NCI-H446 (cell line): ENCODE data around the gene CAMK1D.

Source experiments
- DNase-seq, 2 experiments: peaks; one replicate each; lab custom pipeline; 2025; lab: John Stamatoyannopoulos, UW

Gene CAMK1D

GRCh38 chr10:12825260-12825849 is 476.0 kb downstream of the CAMK1D start:
- DNase-seq = no peak

DNA sequence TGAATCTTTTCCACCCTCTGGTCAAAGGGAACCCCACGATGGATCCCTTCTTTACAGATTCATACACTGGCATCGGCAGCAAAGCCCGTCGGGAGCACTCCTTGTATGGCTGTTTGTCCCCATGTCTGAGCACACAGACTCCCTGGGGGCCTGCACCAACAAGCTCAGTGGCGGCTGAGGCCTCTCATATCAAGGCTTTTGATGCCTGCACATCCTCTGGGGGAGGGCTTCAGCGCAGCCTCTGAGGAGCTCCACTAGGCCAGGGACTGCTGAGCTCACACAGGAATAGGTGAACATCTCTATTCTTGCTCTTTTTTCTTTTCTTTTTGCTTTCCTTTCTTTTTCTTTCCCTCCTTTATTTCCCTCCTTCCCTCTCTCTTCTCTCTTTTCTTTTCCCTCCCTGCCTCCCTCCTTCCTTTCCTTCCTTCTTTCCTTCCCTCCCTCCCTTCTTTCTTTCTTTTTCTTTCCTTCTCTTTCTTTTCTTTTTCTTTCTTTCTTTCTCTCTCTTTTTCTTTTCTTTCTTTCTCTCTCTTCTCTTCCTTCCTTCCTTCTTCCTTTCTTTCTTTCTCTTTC is 477.5 kb downstream of the CAMK1D start:
- no peak for DNase-seq

DNA sequence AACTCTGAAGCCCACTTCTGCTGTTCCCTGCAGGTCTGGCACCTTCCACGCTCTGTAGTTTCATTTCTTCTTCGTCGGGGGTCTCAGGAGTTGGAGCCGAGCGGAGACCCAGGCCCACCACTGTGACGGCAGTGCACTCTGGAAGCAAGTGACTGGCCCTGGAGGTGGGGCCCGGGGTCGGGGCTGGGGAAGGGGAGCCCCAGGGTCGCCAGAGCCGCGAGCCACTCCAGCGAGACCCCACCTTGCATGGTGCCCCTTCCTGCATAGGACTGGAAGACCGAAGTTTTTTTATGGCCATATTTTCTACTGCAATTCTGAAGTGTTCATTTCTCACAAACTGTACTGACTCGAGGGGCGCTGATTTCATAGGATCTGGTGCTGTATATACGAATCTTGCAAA is 479.4 kb downstream of the CAMK1D start:
- no peak for DNase-seq

DNA sequence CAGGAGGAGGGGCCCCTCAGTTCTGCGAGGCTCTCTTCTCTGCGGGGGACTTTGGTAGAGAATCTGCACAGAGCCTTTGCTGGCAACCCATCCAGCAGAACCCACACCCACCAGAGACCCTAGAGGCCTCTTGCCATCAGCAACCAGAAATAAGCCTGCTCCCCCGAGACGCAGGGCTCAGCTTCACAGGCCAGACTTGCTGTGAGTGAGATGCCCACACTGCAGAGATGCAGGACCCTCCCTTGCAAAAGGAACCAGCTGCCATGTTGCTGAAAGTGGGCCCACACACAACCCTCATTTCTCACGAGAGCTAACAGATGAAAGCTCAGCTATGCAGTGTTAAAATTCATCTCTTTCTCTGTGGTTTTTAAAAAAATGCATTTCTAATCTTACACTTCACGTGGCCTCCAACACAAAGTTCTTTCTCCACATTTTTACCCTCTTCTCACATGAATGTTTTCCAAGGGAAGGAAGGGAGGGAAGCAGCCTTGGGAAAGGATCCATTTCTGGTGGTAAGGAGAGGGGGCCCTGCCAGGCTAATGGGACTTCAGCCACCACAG is 480.6 kb downstream of the CAMK1D start:
- DNase-seq = no peak

DNA sequence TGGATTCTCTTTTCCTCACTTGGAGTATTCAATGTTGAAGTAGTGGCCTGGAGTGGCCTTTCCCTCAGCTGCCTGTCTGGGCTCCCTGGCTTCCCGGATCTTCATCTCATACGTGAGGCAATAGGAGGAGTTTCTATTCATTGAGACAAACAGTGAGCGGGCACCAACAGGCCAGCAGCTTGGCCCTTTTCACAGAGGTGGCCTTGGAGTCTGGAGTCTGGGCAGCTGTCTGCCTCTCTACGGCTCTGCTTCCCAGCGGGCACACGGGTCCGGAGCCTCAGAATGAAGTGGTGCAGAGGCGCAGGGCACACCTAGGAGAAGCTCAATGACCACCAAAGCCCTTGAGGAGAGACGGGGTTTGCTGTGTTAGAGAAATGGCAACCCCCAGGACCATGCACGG is 482.7 kb downstream of the CAMK1D start:
- no peak for DNase-seq

DNA sequence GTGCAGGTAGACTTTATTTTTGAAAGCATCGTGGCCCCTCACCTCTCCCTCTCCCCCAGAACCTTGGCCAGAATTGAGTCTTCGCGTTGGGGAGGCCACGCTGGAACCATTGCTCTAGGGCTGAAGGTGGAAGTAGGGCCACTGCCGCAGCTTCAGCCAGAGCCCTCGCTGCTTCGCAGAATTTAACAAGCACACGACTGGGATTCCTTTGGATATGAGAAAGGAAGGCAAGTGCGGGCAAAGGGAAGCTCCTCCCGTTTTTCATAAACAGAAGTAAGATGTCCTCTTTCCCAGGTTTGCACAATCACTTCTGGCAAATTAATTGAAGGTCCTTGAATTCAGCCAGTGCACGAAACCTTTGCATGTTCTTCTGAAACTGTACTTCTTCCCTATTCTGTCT is 484.1 kb downstream of the CAMK1D start:
- no peak for DNase-seq

- no peak for DNase-seq
Observed at GRCh38 chr10:12834116-12834665, 484.8 kb downstream of the CAMK1D start.

- no peak for DNase-seq
Observed at GRCh38 chr10:12834721-12835120, 485.4 kb downstream of the CAMK1D start.

- DNase-seq = no peak
Observed at GRCh38 chr10:12835709-12836108, 486.4 kb downstream of the CAMK1D start.

- DNase-seq = no peak
Observed at GRCh38 chr10:12838366-12838765, 489.0 kb downstream of the CAMK1D start.

- DNase-seq = no peak
Observed at GRCh38 chr10:12838995-12839927, 489.9 kb downstream of the CAMK1D start.

DNA sequence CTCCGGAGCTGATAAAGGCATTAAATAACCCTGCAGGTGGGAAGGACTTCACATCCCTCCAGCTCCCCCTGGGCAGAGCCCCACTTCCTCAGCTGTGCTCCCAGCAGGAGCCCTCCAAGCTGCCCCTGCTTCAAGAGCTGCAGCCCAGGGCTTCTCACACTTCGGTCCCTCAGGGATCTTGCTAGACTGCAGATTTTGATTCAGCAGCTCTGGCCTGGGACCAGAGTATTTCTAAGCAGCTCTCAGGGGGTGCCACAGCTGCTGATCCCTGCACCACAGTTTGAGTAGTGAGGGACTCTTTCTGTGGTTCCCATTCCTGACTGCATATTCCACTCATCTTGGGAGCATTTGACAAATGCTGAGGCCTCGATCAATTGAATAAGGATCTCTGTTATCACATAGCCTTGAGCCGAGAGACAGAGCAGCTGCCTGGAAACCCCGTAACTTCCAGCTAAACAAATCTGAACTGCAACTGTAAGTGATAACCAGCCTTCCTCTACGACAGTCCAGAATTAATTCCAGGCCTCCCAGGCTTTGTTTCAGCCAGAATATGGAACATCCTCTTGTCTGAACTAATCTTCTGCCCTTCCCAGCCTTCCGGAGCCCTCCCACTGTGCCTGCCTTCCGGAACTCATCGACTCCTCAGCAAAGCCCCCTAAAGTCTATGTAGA is 490.7 kb downstream of the CAMK1D start:
- DNase-seq = no peak

- DNase-seq = no peak
Observed at GRCh38 chr10:12841426-12841825, 492.1 kb downstream of the CAMK1D start.

DNA sequence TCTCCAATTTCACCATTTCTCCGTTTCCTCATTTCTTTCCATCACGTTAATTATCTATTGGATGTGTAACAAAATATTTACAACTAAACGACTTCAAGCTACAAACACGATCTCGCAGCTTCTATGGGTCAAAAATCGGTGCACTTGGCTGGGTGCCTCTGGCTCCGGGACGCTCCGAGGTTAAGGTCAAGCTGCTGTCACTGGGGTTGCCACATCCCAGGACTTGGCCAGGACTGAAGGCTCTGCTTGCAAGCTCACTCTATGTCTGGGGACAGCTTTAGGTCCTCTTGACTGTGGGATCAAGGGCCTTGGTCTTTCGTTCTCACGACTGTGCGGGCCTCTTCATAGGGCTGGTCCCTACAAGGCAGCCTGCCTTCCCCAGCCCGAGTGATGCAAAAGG is 492.5 kb downstream of the CAMK1D start:
- DNase-seq = no peak

- no peak for DNase-seq
Observed at GRCh38 chr10:12842310-12842709, 493.0 kb downstream of the CAMK1D start.

GRCh38 chr10:12843296-12843945 is 494.1 kb downstream of the CAMK1D start:
- no peak for DNase-seq

- DNase-seq = peak; percentile 78 to 87
Observed at GRCh38 chr10:12844811-12845483, 495.6 kb downstream of the CAMK1D start.

- no peak for DNase-seq
Observed at GRCh38 chr10:12846718-12847117, 497.4 kb downstream of the CAMK1D start.

- no peak for DNase-seq
Observed at GRCh38 chr10:12847361-12847975, 498.1 kb downstream of the CAMK1D start.

- no peak for DNase-seq
Observed at GRCh38 chr10:12848439-12849173, 499.3 kb downstream of the CAMK1D start.
